Measurements from ENCODE around the gene CLPSL2. TPM values are rescaled to one million over a fixed set of nuclear protein-coding genes. Genes with fewer than 3 reads are reported as not detected.
A peak's percentile ranks its signal among the peaks of the same experiment; 100 is the strongest.

Gene CLPSL2
- total RNA-seq, 1 experiment from 2014 or later: 1.7 TPM

- H3K27me3 ChIP-seq (ENCODE audit: insufficient read depth, low read length): no peaks in the 10 kb centered on the region
- no peaks in the 10 kb centered on the region for H3K9me2 ChIP-seq (ENCODE audit: insufficient read depth)
- no peaks in the 10 kb centered on the region for H4K20me1 ChIP-seq (ENCODE audit: insufficient read depth)
- peak; percentile 34 for TF ChIP-seq YY1 (IDR thresholded peaks at IDR 0.05; ENCODE audit: extremely low read depth, insufficient replicate concordance, low read depth, low read length)
- no peak for TF ChIP-seq POLR2A (IDR thresholded peaks at IDR 0.05; ENCODE audit: borderline replicate concordance, extremely low read depth, insufficient read depth, insufficient read length)
- TF ChIP-seq, protein P1, sequence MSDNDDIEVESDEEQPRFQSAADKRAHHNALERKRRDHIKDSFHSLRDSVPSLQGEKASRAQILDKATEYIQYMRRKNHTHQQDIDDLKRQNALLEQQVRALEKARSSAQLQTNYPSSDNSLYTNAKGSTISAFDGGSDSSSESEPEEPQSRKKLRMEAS (IDR thresholded peaks at IDR 0.05): no peak
- no peak for TF ChIP-seq SP1 (IDR thresholded peaks at IDR 0.05; ENCODE audit: low read depth)
- TF ChIP-seq EGR1 (IDR thresholded peaks at IDR 0.05; ENCODE audit: low read depth): no peak
- TF ChIP-seq REST (IDR thresholded peaks at IDR 0.05; ENCODE audit: low read depth): peak; percentile 92
- TF ChIP-seq ELF1 (IDR thresholded peaks at IDR 0.05; ENCODE audit: borderline replicate concordance, low read depth): no peak
- RAD21 ChIA-PET (ENCODE audit: low non-redundant PET in 1 of 2, low total read pairs in 2 of 2, uncharacterized antibody in 2 of 2, unreplicated experiment in 2 of 2): no interaction called here
- peak within 1 kb of the TSS in 1 of 2 experiments; percentile 45; a peak in 3 of 4 replicates for H3K4me3 ChIP-seq (replicated peaks in 1 of 2; ENCODE audit: low read depth in 1 of 2, low read length in 2 of 2)
- BruUV-seq (replicated peaks): no TSS peak
- H2AFZ ChIP-seq (ENCODE audit: low read depth, low read length, poor library complexity, severe bottlenecking): no peak within 1 kb of the TSS
- H3K9ac ChIP-seq (ENCODE audit: low read length): no peak within 1 kb of the TSS
- no peak within 1 kb of the TSS for H3K27ac ChIP-seq (ENCODE audit: low read depth, low read length)
- H3K79me2 ChIP-seq (ENCODE audit: insufficient read depth, low read length): no peaks in the 10 kb centered on the region
- H3K4me2 ChIP-seq (ENCODE audit: low read length): peak within 1 kb of the TSS; percentile 67
- peak; percentile 99 for ATAC-seq
- POLR2A ChIA-PET: no interaction called here
- intact Hi-C loops (cut with micrococcal nuclease): no loop called here
- no peaks in the 10 kb centered on the region for H3K9me3 ChIP-seq (ENCODE audit: control insufficient read depth in 1 of 2, insufficient read depth in 1 of 2, low read depth in 1 of 2, low read length in 2 of 2)
- H3K4me1 ChIP-seq (ENCODE audit: control insufficient read depth in 1 of 2, insufficient read depth in 2 of 2, low read length in 2 of 2): peaks cover 0 to 6% of the 10 kb centered on the region in 2 experiments; a peak in 1 of 4 replicates
- CTCF ChIA-PET: no interaction called here
- no peaks in the 10 kb centered on the region for H3K36me3 ChIP-seq (ENCODE audit: control insufficient read depth in 1 of 2, insufficient read depth in 2 of 2, low read length in 2 of 2)
- DNase-seq (ENCODE audit: low read depth, low spot score): no peak
Observed at GRCh38 chr6:35804996-35805736, 28.8 kb downstream of the CLPSL2 start, which contains the start of gene LHFPL5. TSS of gene LHFPL5 (plus strand) at chr6:35805352. CDS start at chr6:35805671, 319 bp downstream.
